GM19324 (cell line): Measurements from ENCODE around the gene PRICKLE3.

Experiments
- ATAC-seq: cut with Tn5 transposase; IDR thresholded peaks from one replicate; pipeline ENCODE4 v1.9.1; 2021; ENCODE audit warnings: mild to moderate bottlenecking, moderate library complexity; ENCODE audit not compliant: unreplicated experiment, low FRiP score

The PRICKLE3 gene, protein sequence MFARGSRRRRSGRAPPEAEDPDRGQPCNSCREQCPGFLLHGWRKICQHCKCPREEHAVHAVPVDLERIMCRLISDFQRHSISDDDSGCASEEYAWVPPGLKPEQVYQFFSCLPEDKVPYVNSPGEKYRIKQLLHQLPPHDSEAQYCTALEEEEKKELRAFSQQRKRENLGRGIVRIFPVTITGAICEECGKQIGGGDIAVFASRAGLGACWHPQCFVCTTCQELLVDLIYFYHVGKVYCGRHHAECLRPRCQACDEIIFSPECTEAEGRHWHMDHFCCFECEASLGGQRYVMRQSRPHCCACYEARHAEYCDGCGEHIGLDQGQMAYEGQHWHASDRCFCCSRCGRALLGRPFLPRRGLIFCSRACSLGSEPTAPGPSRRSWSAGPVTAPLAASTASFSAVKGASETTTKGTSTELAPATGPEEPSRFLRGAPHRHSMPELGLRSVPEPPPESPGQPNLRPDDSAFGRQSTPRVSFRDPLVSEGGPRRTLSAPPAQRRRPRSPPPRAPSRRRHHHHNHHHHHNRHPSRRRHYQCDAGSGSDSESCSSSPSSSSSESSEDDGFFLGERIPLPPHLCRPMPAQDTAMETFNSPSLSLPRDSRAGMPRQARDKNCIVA

DNA sequence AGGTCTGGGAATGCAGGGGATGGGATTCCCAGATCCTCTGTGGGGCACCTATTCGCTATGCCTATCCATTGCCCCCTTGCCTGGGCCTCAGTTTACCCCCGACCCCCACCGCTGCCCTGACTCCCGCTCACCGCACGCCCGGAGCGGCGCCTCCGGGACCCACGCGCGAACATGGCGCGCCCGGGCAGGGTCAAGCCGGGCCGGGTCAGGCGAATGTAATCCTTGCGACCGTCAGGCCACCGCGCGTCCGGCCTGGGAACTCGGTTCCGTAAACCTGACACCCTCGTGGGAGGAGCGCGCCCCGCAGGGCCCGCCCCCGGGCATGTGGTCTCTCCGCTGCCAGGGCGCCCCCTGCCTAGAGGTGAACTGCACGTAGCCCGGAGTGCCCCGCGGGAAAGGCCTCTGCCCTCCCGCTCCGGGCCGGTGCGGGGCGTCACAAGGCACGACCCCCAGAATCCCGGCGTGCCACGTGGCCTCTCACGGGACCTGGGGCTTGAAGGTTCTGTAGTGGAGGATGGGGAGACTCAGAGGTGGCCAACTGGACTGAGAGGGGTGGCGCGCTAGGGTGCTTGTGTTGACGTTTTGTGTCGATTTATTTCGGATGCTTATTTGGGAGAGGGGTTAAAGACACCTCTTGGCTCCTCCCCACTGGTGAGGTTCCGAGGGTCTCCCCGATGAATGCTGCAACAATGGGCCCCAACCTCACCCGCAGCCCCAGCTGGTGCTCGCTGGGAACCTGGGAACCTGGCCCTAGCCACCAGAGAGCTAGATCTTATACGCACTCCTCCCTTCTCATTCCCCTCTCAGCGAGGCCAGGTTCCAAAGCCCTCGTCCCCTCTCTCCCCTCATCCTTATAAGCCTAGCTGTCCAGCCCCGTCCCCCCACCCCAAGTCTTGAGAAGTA, at the start of gene PRICKLE3:
Gene PRICKLE3, minus strand, starts transcription at position 249 of the 903 bp plus-strand sequence. Its CDS starts 76 bp downstream, at position 173.
- ATAC-seq: no peak

DNA sequence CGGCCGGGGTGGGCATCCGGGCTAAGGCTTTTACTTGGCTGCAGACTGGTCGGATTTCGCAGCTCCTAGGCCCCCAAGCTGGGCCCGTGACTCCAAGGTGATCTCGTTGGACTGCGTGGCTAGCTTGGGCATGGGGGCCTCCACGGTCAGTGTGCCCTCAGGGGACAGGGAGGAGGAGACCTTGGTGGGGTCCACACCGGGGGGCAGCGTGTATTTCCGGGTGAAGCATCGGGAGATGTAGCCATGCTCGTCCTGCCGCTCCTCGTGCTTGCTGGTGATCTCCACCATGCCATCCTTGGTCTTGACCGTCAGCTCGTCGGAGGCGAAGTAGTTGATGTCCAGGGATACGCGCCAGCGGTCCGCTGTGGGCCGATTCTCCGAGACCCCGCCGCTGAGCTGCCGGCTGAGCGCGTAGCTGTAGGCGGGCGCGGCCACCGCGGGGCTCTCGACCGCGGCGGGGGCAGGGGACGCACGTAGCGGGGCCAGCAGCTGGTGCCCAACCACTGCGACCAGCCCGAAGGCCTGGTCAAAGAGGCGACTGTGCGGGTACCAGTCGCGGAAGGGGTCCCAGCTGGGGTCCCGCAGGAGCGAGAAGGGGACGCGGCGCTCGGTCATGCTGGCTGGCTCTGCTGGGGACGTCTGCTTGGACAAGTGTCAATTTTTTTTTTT, 47.8 kb upstream of the PRICKLE3 start:
- ATAC-seq: no peak

- no peak for ATAC-seq
Observed at GRCh38 chrX:49233176-49233575, 47.0 kb upstream of the PRICKLE3 start, which contains the start of gene CACNA1F. Gene CACNA1F (minus strand): TSS chrX:49233340. CDS start chrX:49233309, 31 bp downstream.

DNA sequence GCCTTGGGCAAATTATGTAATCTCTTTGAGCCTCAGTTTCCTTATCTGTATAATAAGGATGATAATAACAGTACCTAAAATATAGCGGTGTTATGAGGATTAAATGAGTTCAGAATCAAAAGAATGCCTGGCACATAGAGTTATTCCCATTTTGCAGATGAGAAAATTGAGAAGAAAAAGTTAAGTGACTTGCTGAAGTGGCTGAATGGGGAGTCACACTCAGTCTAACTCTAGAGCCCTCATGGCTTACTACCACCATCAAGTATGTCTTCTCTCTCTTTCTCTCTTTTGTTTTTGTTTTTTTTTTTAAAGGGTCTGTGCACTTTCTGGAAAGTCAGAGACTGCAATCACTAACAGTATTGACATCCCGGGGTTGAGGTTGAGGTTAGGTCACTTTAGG, 46.4 kb upstream of the PRICKLE3 start:
- no peak for ATAC-seq

GRCh38 chrX:49231333-49232000, 45.3 kb upstream of the PRICKLE3 start:
- ATAC-seq: no peak

DNA sequence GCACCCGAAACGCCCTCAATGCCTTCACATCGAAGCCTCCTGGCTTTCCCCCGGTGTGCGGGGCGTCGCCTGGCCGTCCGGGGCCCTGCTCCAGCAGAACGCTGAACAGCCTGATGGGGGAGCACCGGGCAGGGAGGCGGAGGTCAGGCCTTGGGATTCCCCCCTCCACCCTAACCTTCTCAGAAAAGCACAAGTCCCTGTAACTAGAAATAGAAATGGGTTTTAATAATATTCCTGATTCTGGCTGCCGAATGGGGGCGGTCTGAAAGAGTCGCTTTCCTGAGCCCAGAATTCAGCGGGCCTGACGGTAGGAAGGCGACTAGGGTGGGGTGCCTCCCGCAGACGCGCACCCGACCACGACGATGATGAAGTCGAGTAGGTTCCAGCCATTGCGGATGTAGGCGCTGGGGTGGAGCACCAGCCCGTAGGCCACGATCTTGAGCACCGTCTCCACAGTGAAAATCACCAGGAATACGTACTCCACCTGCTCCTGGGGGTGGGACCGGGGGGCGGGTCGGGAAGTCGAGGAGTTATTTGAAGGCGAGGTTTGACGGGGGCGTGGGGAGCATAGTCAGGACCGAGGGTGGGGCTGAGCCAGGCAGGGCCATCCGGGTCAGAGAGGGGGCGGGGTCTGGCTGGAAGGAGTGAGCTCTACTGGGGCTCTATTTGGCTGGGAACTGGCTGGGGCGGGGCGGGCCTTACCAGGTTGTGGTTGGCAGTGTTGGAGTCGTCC, 44.5 kb upstream of the PRICKLE3 start:
- peak; percentile 55 for ATAC-seq

DNA sequence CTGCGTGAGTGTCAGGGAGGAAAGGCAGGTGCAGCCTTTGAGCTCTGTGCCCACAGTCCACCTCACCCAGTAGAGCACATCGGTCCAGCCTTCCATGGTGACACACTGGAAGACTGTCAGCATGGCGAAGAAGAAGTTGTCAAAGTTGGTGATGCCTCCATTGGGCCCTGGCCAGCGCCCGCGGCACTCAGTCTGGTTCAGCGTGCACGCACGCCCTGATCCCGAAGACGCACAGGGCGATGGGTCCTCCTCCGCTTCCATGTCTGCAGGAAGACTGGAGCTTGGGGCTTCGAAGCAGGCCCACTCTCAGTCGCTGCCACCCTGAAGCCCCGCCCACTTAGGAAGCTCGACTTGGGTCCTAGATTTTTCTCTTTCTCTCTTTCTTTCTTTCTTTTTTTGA, 42.0 kb upstream of the PRICKLE3 start:
- no peak for ATAC-seq

DNA sequence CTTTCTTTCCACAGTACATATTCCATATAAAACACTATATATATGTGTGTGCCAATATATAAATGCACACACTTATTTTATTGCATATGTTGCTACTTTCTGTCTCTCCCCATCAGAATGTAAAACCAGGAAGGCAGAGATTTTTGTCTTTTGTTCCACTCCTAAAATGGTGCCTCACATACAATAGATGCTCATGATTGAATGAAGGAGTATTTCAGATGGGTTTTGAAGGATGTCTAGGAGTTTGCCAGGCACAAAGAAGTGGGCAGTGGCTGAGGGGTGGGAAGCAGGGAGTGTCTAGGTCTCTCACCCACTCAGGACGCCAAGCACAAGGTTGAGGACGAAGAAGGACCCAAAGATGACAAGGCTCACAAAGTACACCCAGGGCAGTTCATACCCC, 41.6 kb upstream of the PRICKLE3 start:
- ATAC-seq: no peak

GRCh38 chrX:49226946-49227345, 40.8 kb upstream of the PRICKLE3 start:
- no peak for ATAC-seq

GRCh38 chrX:49225858-49226257, 39.7 kb upstream of the PRICKLE3 start:
- no peak for ATAC-seq

GRCh38 chrX:49221868-49222267, 35.7 kb upstream of the PRICKLE3 start:
- ATAC-seq: no peak

DNA sequence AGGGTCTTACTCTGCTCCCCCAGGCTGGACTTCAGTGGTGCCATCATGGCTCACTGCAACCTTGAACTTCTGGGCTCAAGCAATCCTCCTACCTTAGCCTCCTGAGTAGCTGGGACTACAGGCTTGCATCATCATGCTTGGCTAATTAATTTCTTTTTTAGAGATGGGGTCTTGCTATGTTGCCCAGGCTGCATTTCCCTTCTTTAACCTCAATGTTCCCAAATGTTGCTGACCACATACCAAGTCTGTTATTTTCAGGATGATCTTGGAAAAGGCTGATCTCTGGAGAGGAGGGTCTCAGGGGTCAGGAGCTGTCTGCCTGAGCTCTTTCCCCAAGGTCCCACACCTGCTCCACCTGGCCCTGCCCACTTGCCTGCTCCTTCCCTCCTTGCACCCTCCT, 33.9 kb upstream of the PRICKLE3 start:
- no peak for ATAC-seq

GRCh38 chrX:49214996-49215526, 28.9 kb upstream of the PRICKLE3 start:
- ATAC-seq: no peak

DNA sequence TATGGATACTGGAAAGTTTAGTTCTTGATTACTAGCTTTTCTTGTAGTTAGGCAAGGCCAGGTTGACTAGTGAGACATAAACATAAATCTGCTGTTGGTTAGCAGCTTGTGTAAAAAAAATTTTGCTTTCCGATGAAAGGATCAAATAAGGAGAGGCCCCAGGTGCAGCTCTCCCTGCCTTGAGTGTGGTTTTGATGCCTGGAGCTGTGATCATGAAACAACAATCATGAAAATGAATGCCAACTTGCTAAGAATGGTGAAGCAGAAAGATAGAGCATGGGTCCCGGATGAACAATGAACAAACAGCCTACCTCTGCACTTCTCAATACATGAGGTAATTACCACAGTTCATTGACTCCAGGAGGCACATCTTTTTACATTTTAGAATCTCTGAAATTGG, 28.2 kb upstream of the PRICKLE3 start:
- no peak for ATAC-seq

DNA sequence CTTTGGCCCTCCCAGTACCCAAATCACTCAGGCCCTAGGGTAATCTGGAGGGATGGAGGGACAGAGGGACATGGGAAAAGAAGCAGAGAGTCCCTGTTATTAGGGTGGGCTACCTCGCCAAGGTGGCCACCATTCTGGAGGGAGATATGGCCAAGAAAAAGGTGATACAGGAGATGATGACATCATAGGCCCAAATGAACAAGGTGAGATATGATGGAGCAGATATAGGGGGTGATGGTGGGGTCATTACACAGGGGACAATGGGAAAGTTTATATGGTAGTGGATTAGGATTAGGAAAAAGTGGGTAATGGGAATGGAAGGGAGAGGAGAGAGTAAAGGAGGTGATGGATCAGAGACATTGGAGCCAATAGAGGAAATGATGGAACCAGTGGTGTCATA, 26.7 kb upstream of the PRICKLE3 start:
- ATAC-seq: no peak

DNA sequence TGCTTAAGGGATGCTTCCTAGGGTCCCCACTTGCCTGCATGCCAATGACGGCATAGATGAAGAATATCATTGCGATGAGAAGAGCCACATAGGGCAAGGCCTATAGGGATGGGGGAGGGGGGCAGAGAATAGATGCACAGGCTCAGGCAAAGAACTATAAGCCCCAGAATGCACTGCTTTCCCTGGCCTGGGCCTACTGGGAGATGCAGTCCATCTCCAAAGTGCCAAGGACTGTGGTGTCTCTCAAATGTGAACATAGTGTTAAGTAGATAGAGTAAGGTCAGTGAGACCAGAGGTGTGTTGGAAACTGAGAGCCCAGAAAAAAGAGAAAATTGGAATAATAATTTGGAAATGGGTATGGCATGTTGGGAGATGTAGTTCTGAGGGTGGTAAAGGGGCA, 26.0 kb upstream of the PRICKLE3 start:
- no peak for ATAC-seq

GRCh38 chrX:49211074-49211473, 24.9 kb upstream of the PRICKLE3 start:
- ATAC-seq: no peak

DNA sequence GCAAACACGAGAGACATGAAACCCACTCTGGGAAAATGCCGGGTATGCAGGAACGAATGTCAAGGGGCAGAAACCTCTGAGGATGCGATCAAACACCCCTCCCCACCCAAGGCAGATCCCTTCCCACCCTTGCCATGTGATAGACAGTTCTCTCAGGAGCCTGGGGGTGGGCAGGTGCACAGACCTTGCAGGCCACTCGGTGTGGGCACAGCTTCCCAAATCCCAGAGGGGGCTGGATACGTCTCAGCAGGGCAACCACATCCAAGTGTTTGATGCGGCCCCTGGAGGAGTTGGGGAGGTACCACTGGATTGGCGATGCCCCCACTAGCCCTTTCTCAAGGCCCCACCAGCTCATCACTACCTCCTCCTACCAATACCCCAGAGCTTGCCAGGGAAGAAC, 24.2 kb upstream of the PRICKLE3 start:
- no peak for ATAC-seq
